Measurements from ENCODE around the gene MYO18A. TPM values are rescaled to one million over a fixed set of nuclear protein-coding genes. Genes with fewer than 3 reads are reported as not detected.

The MYO18A gene
- total and polyA plus RNA-seq, 5 donors: 206 to 312 (median 251) TPM

DNA sequence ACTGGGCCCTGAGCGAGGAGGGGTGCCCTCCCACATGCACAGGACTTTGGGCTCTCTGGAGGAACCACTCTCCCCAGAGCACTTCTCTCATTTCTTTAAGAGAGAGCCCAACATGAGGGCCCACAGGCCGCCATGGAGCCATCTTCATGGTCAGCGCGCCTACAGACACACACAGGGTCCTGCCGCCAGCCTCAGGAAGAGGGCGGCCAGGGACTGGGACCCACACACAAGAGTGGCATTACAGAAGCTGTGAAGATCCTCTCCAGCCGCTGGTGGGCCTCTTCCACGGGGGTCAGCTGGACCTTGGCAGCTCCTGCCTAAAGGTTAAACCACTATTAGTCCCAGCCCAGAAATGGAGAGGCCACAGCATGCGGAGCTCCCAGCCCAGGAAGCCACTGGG lies 54.5 kb downstream of the MYO18A start:
- H3K27ac ChIP-seq (ENCODE audit: low read length): no peak overlapping the region
- peak in 1 of 3 donors; percentile 35 for DNase-seq
- intact Hi-C loops (cut with DNase I): no loop called here

DNA sequence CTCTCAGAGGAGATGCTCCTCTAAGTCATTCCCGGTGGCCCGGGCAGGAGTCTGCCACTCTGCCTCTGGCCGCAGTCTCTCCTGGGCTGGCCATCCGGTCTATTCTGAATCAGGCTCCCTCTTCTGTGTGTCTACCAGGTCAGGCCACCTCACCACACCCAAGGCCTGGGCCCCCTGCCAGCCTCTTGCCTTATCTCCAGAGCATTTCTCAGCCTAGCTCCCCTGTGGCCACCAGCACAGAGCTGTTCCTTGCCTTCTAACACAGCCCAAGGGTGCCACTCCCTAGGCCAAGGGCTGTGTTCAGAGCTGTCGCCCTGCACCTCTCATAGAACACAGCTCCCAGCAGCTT lies 55.3 kb downstream of the MYO18A start:
- Histone ChIP-seq H3K4me3 (ENCODE audit: low read length) (no peak overlapping the region), H3K27me3 (ENCODE audit: control insufficient read depth, insufficient read depth) (no peaks in the 10 kb centered on the region), H3K27ac (ENCODE audit: low read length) (no peak overlapping the region), H3K9me3 (ENCODE audit: control insufficient read depth, low read length) (no peaks in the 10 kb centered on the region), H3K4me1 (ENCODE audit: control insufficient read depth, insufficient read depth, low read length) (peaks cover 3% of the 10 kb centered on the region)
- DNase-seq: peak in 2 of 3 donors; percentile 64 to 75
- intact Hi-C loops (cut with DNase I): no loop called here
- peak; percentile 8 to 56 for ATAC-seq
- WGBS: 49% methylated on average over 5 of the region's 5 CpGs

More for the DNA sequence above, 54.5 kb downstream of the MYO18A start:
- no peak overlapping the region for H3K4me3 ChIP-seq (ENCODE audit: low read length)
- 85% methylated on average over 9 of the region's 9 CpGs for WGBS
- ATAC-seq: no peak
- H3K27me3 ChIP-seq (ENCODE audit: control insufficient read depth, insufficient read depth): no peaks in the 10 kb centered on the region
- H3K4me1 ChIP-seq (ENCODE audit: control insufficient read depth, insufficient read depth, low read length): peaks cover 3% of the 10 kb centered on the region
- no peaks in the 10 kb centered on the region for H3K9me3 ChIP-seq (ENCODE audit: control insufficient read depth, low read length)

DNA sequence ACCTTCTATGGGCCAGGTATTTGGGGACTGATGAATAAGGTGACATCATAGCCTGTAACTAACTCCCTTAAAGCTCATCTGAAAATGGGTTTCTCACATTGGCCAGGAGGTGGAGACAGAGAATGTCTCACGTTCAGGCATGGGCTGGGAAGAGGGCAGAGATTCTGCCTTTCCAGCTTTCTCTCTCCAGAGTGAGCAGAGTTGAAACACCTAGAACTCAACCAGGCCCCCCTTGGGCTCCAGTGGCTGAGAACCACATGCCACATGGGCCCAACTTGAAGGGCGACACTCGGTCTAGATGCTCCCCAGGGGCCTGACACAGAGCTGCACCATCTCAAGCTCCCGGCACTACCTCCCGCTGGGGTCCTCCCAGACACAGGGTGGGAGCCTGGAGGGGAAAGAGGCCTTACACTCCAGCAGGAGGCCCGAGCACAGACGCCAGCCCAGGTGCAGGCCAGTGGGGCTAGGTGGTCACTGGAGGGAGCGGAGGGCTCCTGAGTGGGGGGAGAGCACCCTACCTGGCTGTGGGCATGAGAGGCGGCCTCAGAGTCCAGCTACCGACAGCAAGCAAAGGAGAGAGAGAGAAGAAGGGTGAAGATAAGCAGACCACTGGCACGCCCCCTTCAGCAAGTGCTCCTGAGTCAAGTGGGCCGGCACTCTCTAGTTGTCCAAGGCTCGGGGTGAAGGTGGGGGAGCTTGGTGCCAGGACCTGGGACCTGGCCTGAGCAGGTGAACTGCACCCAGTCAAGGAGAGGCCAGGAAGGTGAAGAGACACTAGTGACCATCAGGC lies 55.9 kb downstream of the MYO18A start:
- no peaks in the 10 kb centered on the region for H3K9me3 ChIP-seq (ENCODE audit: control insufficient read depth, low read length)
- DNase-seq (peak in 1 of 3 donors; percentile 54), ATAC-seq (peak; percentile 67 to 71)
- no peaks in the 10 kb centered on the region for H3K27me3 ChIP-seq (ENCODE audit: control insufficient read depth, insufficient read depth)
- WGBS: 62% methylated on average over 13 of the region's 13 CpGs
- no peak overlapping the region for H3K4me3 ChIP-seq (ENCODE audit: low read length)
- peaks cover 3% of the 10 kb centered on the region for H3K4me1 ChIP-seq (ENCODE audit: control insufficient read depth, insufficient read depth, low read length)
- no peak overlapping the region for H3K27ac ChIP-seq (ENCODE audit: low read length)
- intact Hi-C loops (cut with DNase I): no loop called here

DNA sequence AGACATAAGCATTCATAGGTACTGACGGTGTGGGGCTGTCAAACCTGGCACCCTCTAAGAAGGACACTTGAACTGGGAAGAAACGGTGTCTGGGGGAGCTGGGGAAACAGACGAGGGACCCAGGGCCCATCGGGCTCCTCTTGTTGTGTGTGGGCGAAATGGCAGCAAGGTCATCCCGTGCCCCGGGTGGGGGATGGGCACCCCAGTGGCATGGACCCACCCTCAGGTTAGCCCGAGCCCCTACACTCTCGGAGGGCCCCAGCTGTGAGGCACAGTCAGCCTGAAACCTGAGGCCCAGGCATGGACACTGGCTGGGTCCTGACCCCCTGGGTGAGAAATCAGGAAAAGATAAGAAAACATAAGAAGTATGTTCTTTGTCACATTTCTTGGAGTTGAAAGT lies 57.1 kb downstream of the MYO18A start:
- WGBS: 77% methylated on average over 9 of the region's 9 CpGs
- ATAC-seq (no peak), DNase-seq (peak in 1 of 3 donors; percentile 57)
- intact Hi-C loops (cut with DNase I): no loop called here
- peaks cover 3% of the 10 kb centered on the region for H3K4me1 ChIP-seq (ENCODE audit: control insufficient read depth, insufficient read depth, low read length)
- H3K27ac ChIP-seq (ENCODE audit: low read length): no peak overlapping the region
- H3K27me3 ChIP-seq (ENCODE audit: control insufficient read depth, insufficient read depth): no peaks in the 10 kb centered on the region
- no peaks in the 10 kb centered on the region for H3K9me3 ChIP-seq (ENCODE audit: control insufficient read depth, low read length)
- H3K4me3 ChIP-seq (ENCODE audit: low read length): no peak overlapping the region

DNA sequence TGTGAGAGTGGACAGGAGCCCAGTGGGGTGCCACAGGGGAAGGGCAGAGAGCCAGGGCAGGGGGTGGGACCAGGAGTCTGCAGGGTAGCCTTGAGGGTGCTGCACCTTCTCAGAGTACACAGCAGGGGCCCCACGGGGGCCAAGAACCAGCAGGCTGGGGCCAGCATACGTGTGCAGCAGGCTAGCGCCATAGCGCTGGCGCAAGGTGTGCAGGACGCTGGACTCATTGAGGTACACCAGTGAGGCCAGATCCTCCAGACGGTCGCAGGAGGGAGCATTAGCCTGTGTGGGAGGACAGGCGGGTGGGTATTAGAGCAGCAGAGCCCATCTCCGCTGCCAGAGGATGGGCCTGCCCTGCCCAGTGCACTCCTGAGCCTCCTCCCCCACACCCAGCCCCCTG lies 58.8 kb downstream of the MYO18A start:
- no peak overlapping the region for H3K4me3 ChIP-seq (ENCODE audit: low read length)
- H3K9me3 ChIP-seq (ENCODE audit: control insufficient read depth, low read length): no peaks in the 10 kb centered on the region
- no peaks in the 10 kb centered on the region for H3K4me1 ChIP-seq (ENCODE audit: control insufficient read depth, insufficient read depth, low read length)
- no peaks in the 10 kb centered on the region for H3K27me3 ChIP-seq (ENCODE audit: control insufficient read depth, insufficient read depth)
- DNase-seq (peak in 1 of 3 donors; percentile 22), ATAC-seq (no peak)
- 91% methylated on average over 10 of the region's 10 CpGs for WGBS
- H3K27ac ChIP-seq (ENCODE audit: low read length): no peak overlapping the region
- intact Hi-C loops (cut with DNase I): no loop called here

DNA sequence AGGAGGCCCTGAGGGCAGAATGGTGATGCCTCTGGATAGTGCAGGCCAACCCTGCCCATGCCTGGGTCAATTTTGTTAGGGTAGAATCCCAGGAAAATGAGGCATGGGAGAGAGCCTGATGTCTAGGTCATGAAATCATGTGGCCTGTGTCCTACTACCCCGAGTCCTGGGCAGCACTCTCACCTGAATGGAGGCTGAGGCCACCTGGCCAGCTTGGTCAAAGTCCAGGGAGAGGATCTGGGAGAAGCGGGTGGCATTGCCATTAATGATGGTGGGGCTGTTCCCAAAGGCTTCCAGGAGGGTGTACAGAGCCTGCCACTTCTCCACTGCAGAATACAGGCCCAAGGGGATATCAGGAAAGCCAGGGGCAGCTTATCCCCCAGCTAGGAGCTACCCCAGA lies 59.8 kb downstream of the MYO18A start:
- Histone ChIP-seq H3K4me3 (ENCODE audit: low read length) (no peak overlapping the region), H3K27me3 (ENCODE audit: control insufficient read depth, insufficient read depth) (no peaks in the 10 kb centered on the region), H3K4me1 (ENCODE audit: control insufficient read depth, insufficient read depth, low read length) (no peaks in the 10 kb centered on the region), H3K27ac (ENCODE audit: low read length) (no peak overlapping the region), H3K9me3 (ENCODE audit: control insufficient read depth, low read length) (no peaks in the 10 kb centered on the region)
- 88% methylated on average over 2 of the region's 2 CpGs for WGBS
- intact Hi-C loops (cut with DNase I): no loop called here
- DNase-seq (peak in 1 of 3 donors; percentile 33), ATAC-seq (no peak)

DNA sequence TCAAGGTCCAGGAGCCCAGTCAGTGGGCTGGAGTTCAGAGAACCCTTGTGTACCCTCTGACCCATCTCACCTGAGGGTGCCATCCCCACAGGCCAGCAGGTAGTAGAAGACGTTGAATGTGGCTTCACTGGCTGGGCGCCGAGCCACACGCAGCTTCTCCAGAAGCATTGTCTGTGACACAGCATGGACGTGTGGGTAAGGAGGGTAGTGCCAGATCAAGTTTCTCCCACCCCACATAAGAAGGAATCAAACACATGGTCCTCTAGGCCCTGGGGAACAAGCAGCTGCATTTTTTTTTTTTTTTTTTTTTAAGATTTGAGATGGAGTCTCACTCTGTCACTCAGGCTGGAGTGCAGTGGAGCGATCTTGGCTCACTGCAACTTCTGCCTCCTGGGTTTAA lies 60.9 kb downstream of the MYO18A start:
- no peaks in the 10 kb centered on the region for H3K27me3 ChIP-seq (ENCODE audit: control insufficient read depth, insufficient read depth)
- WGBS: 84% methylated on average over 6 of the region's 6 CpGs
- no peak for ATAC-seq
- H3K27ac ChIP-seq (ENCODE audit: low read length): no peak overlapping the region
- H3K4me1 ChIP-seq (ENCODE audit: control insufficient read depth, insufficient read depth, low read length): no peaks in the 10 kb centered on the region
- no peaks in the 10 kb centered on the region for H3K9me3 ChIP-seq (ENCODE audit: control insufficient read depth, low read length)
- H3K4me3 ChIP-seq (ENCODE audit: low read length): no peak overlapping the region
- intact Hi-C loops (cut with DNase I): loop anchor here in 1 of 4 donors (10.0 kb wide), 1 partner anchor 394 kb away; the partner anchor contains the start of genes NEK8 and TLCD1
- no peak for DNase-seq

DNA sequence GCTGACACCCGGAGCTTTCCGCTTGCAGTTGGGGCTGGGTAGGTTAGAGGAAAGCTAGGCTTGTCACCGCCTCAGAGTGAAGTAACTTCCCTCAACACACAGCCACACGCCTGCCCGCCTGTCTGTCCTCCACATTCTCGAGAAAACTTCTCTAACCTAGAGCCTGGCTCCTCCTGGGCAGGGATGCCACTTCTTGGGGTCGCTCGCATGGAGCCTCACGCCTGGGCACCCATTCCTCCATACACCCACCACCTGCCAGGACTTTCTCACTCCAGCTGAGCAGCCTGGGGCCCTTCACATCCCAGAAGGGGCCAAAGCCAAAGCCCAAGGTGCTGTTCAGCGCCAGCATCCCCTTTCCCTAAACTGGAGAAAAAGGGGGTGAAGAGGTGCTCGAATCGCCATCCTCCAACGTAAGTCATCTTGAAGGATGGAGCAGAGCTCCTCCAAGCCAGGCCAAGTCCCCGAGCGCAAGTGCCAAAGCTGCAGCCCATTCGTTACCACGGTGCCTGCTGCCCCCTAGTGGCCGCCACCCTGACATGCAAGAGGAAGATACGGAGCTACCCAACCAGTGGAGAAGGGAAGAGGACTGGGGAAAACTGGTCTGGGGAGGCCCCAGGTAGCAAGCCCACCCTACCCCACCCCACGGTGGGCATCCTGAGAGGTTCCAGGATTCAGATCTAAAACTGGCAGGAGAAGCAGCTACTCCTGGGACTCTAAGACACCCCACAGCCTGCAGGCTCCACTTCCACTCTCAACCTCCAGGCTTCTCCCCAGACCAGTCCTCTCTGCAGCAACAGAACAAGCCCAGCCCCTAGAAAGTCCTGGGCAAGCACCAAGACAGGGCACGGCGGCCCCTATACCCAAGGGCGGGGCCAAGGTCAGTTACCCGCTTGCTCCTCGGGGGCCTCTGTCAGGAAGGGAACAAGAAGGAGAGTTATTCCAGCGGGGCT lies 63.1 kb downstream of the MYO18A start:
- H3K27ac ChIP-seq (ENCODE audit: low read length): no peak overlapping the region
- ATAC-seq (peak; percentile 41 to 42), DNase-seq (peak; percentile 84 to 93 (median 91))
- H3K27me3 ChIP-seq (ENCODE audit: control insufficient read depth, insufficient read depth): no peaks in the 10 kb centered on the region
- H3K9me3 ChIP-seq (ENCODE audit: control insufficient read depth, low read length): no peaks in the 10 kb centered on the region
- peaks cover 2% of the 10 kb centered on the region for H3K4me1 ChIP-seq (ENCODE audit: control insufficient read depth, insufficient read depth, low read length)
- no peak overlapping the region for H3K4me3 ChIP-seq (ENCODE audit: low read length)
- intact Hi-C loops (cut with DNase I): loop anchor here in 1 of 4 donors (10.0 kb wide), 1 partner anchor 392 kb away; the partner anchor contains the start of genes NEK8 and TLCD1
- WGBS: 52% methylated on average over 26 of the region's 26 CpGs

DNA sequence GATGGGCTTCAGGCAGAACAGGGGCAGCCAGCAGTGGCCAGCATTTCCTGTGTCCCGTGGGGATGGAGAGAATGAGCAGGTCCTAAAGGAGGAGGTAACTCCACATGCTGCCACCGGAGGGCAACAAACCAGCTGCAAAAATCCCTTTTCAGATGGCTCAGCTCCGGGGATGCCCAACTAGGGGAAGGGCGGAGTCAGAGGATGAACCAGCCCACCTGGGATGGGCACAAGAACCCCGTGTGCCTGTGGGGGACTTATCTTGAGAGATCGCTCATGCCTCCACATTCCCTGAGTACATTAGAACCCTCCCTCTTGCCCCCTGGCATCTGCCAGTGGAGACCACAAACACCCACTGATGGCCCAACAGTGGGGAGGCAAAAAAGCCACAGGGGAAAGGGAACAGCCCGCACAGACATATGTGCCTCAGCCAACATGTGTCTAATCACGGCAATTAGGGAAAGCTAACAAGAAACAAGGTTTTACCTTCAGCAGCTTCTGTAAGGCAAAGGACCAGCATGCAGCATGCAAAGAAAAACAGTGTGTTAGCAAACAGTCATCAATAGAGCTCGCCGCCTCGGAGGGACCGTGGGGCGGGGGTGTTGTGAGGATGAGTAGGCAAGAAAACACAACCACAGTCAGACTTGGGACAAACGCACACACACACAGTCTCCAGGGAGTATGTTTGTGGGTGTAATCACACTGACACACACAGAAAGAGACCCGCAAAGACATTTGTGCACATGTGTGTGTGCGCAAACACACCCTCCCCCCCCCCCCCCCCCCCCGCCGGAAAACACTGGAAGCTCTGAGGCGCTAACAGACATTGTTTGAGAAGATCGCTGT lies 64.0 kb downstream of the MYO18A start:
- Histone ChIP-seq H3K4me1 (ENCODE audit: control insufficient read depth, insufficient read depth, low read length) (peaks cover 6% of the 10 kb centered on the region), H3K27ac (ENCODE audit: low read length) (no peak overlapping the region), H3K27me3 (ENCODE audit: control insufficient read depth, insufficient read depth) (no peaks in the 10 kb centered on the region), H3K4me3 (ENCODE audit: low read length) (no peak overlapping the region), H3K9me3 (ENCODE audit: control insufficient read depth, low read length) (no peaks in the 10 kb centered on the region)
- no peak for ATAC-seq
- 68% methylated on average over 20 of the region's 20 CpGs for WGBS
- peak in 1 of 3 donors; percentile 40 for DNase-seq
- intact Hi-C loops (cut with DNase I): loop anchor here in 1 of 4 donors (10.0 kb wide), 1 partner anchor 391 kb away; the partner anchor contains the start of genes NEK8 and TLCD1

DNA sequence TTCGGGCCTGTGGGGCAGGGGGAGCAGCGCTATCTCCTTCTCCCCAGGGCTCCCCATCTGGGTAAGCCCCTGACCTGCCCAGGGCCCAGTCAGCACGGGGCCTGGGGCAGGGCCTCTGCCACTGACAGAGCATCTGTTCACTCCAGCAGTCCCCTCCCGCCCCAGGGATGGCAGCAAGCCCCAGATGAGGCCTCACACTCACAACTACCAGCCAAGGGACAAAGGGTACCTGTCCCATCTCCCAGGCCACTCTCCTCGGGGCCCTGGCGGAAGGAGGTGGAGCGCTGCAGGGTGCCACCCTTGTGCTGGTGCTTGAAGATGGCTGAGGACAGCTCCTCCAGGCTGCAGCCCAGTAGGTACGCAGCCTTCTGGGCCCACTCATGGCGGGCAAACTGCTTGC lies 64.8 kb downstream of the MYO18A start:
- WGBS: 93% methylated on average over 9 of the region's 9 CpGs
- Histone ChIP-seq H3K4me3 (ENCODE audit: low read length) (no peak overlapping the region), H3K9me3 (ENCODE audit: control insufficient read depth, low read length) (no peaks in the 10 kb centered on the region), H3K27ac (ENCODE audit: low read length) (no peak overlapping the region), H3K4me1 (ENCODE audit: control insufficient read depth, insufficient read depth, low read length) (peaks cover 6% of the 10 kb centered on the region), H3K27me3 (ENCODE audit: control insufficient read depth, insufficient read depth) (no peaks in the 10 kb centered on the region)
- ATAC-seq (no peak), DNase-seq (no peak)
- intact Hi-C loops (cut with DNase I): loop anchor here in 1 of 4 donors (10.0 kb wide), 1 partner anchor 391 kb away; the partner anchor contains the start of genes NEK8 and TLCD1

Measured in right cardiac atrium (tissue), 5 donors.